Measurements from ENCODE around the gene CEP68. TPM values are rescaled to one million over a fixed set of nuclear protein-coding genes. Genes with fewer than 3 reads are reported as not detected.

The CEP68 gene
- polyA plus RNA-seq, 1 of the 3 experiments (the other 2 are of a cell fraction): 6.2 TPM

- no peak overlapping the region for H3K4me2 ChIP-seq
- H3K4me1 ChIP-seq (ENCODE audit: control insufficient read depth in 1 of 2, insufficient read depth in 2 of 2, low read depth in 1 of 2, low read length in 1 of 2): peaks cover 0 to 3% of the 10 kb centered on the region in 2 experiments; a peak in 1 of 4 replicates
- no peaks in the 10 kb centered on the region for H3K27me3 ChIP-seq (ENCODE audit: insufficient read depth)
- H3K79me2 ChIP-seq (ENCODE audit: insufficient read depth): peaks cover 8% of the 10 kb centered on the region
- H3K9me3 ChIP-seq: no peaks in the 10 kb centered on the region
- peaks cover 6% of the 10 kb centered on the region for H3F3A ChIP-seq (replicated peaks; ENCODE audit: insufficient read depth)
- ChIA-PET POLR2A (interaction anchor here (0.8 kb wide), 1 partner anchor 78 kb away, joined by 3 read pairs; the partner anchor contains the start of gene CEP68), CTCF (interaction anchor here (1.7 kb wide), 1 partner anchor 35 kb away, joined by 7 read pairs; no protein-coding TSS in a partner anchor)
- no peak overlapping the region for H3K9ac ChIP-seq
- no peaks in the 10 kb centered on the region for H3K36me3 ChIP-seq (replicated peaks in 1 of 2; ENCODE audit: control insufficient read depth in 1 of 2, insufficient read depth in 2 of 2, low read length in 1 of 2)
- no peak overlapping the region for H2AFZ ChIP-seq (ENCODE audit: low read depth)
- H3K27ac ChIP-seq (ENCODE audit: low read depth in 2 of 2, low read length in 1 of 2): no peak overlapping the region
- H4K20me1 ChIP-seq (ENCODE audit: insufficient read depth): peaks cover 2% of the 10 kb centered on the region
- DNase-seq: no peak
- WGBS (ENCODE audit: low lambda C conversion rate): 88% methylated on average over 5 of the region's 7 CpGs
- TF ChIP-seq POLR2AphosphoS5 (IDR thresholded peaks at IDR 0.05; ENCODE audit: low read depth, low read length): no peak
- TF ChIP-seq YY1 (IDR thresholded peaks at IDR 0.05; ENCODE audit: low read depth): no peak
- no peak for TF ChIP-seq MEF2A (IDR thresholded peaks at IDR 0.05; ENCODE audit: borderline replicate concordance, low read depth)
- no peak for TF ChIP-seq EZH2phosphoT487 (IDR thresholded peaks at IDR 0.05; ENCODE audit: borderline replicate concordance, low read depth)
- TF ChIP-seq REST (IDR thresholded peaks at IDR 0.05; ENCODE audit: low read depth, low read length): no peak
- no peak for TF ChIP-seq RCOR1 (IDR thresholded peaks at IDR 0.05; ENCODE audit: low read length)
- no peak for TF ChIP-seq CTCF (IDR thresholded peaks at IDR 0.05)
- no peak for TF ChIP-seq EP300 (IDR thresholded peaks at IDR 0.05; ENCODE audit: borderline replicate concordance in 1 of 2, low read depth in 1 of 2, low read length in 1 of 2)
- TF ChIP-seq FOSL2 (IDR thresholded peaks at IDR 0.05; ENCODE audit: borderline replicate concordance, low read depth): no peak
- TF ChIP-seq RAD21 (IDR thresholded peaks at IDR 0.05; ENCODE audit: low read length): no peak
- TF ChIP-seq MXI1 (IDR thresholded peaks at IDR 0.05; ENCODE audit: low read depth, low read length): no peak
- TF ChIP-seq SIN3A (IDR thresholded peaks at IDR 0.05; ENCODE audit: borderline replicate concordance, low read depth, low read length): no peak
- TF ChIP-seq MAX (IDR thresholded peaks at IDR 0.05; ENCODE audit: low read depth): no peak
- TF ChIP-seq GATA2 (CRISPR knock-in tag; IDR thresholded peaks at IDR 0.05): no peak
- no peak for TF ChIP-seq NRF1 (IDR thresholded peaks at IDR 0.05; ENCODE audit: low read depth, low read length)
- TF ChIP-seq CHD2 (IDR thresholded peaks at IDR 0.05; ENCODE audit: low read length, partially characterized antibody): no peak
- TF ChIP-seq USF1 (IDR thresholded peaks at IDR 0.05; ENCODE audit: borderline replicate concordance, low read depth): no peak
- no peak for TF ChIP-seq RFX5 (IDR thresholded peaks at IDR 0.05; ENCODE audit: low read length)
- TF ChIP-seq JUND (IDR thresholded peaks at IDR 0.05): no peak
- no peak overlapping the region for H3K4me3 ChIP-seq (ENCODE audit: low read depth in 2 of 2, low read length in 1 of 2)
- H3K9me2 ChIP-seq: no peaks in the 10 kb centered on the region
Observed at GRCh38 chr2:65134158-65134557, 77.9 kb downstream of the CEP68 start.
